Natural killer cell (primary cell): ENCODE data around the gene RAPGEF2. TPM values are rescaled to one million over a fixed set of nuclear protein-coding genes. Genes with fewer than 3 reads are reported as not detected.

ENCODE experiments used
- ATAC-seq, 3 donors: fragments of 150-1000 bp in 2 of 3; fragments of 200-7000 bp in 1 of 3; cut with Tn5 transposase; 1 replicate in 1 of 3; 2 replicates in 2 of 3; pipeline ENCODE4 v1.10.0; 2021; ENCODE audit warnings: mild to moderate bottlenecking in 2 of 3, moderate library complexity in 2 of 3
- DNase-seq, 2 donors: peaks; one replicate each; pipeline versions ENCODE4 v3.0.0 to v3.0.0-alpha.2; 2013 to 2021; ENCODE audit warnings: mixed read lengths in 1 of 2
- H3K27ac ChIP-seq: one replicate; pipeline ENCODE4 v1.5.1; 2013; ENCODE audit warnings: mild to moderate bottlenecking, low read length
- H3K27me3 ChIP-seq: one replicate; pipeline ENCODE4 v1.6.1; 2013; ENCODE audit warnings: low read length; ENCODE audit not compliant: control insufficient read depth, insufficient read depth
- H3K36me3 ChIP-seq: one replicate; pipeline ENCODE4 v1.6.1; 2013; ENCODE audit warnings: low read length; ENCODE audit not compliant: control insufficient read depth, insufficient read depth
- H3K4me1 ChIP-seq: one replicate; pipeline ENCODE4 v1.6.1; 2013; ENCODE audit warnings: low read length; ENCODE audit not compliant: control insufficient read depth, insufficient read depth
- H3K4me3 ChIP-seq: one replicate; pipeline ENCODE4 v1.5.1; 2013; ENCODE audit warnings: low read length
- H3K9me3 ChIP-seq: one replicate; pipeline ENCODE4 v1.6.1; 2013; ENCODE audit warnings: low read length; ENCODE audit not compliant: control insufficient read depth, insufficient read depth
- H3K27ac Mint-ChIP-seq, 2 donors: one replicate each; pipeline ENCODE4 v1.8.0; 2022; ENCODE audit warnings: mild to moderate bottlenecking in 2 of 2, mixed read lengths in 2 of 2, moderate library complexity in 1 of 2
- H3K27me3 Mint-ChIP-seq, 2 donors: one replicate each; pipeline ENCODE4 v1.8.0; 2022; ENCODE audit warnings: low read depth in 2 of 2, mixed read lengths in 2 of 2
- H3K36me3 Mint-ChIP-seq: one replicate; pipeline ENCODE4 v1.8.0; 2022; ENCODE audit warnings: mixed read lengths
- H3K4me1 Mint-ChIP-seq, 2 donors: one replicate each; pipeline ENCODE4 v1.8.0; 2022; ENCODE audit warnings: mixed read lengths in 2 of 2
- H3K4me3 Mint-ChIP-seq: one replicate; pipeline ENCODE4 v1.8.0; 2022; ENCODE audit warnings: mild to moderate bottlenecking, moderate library complexity, mixed read lengths
- H3K9me3 Mint-ChIP-seq, 2 donors: one replicate each; pipeline ENCODE4 v1.8.0; 2022; ENCODE audit warnings: mixed read lengths in 2 of 2
- CTCF ChIP-seq: fragments of 200-600 bp; IDR thresholded peaks from one replicate; pipeline ENCODE4 v1.8.0; 2022; ENCODE audit warnings: antibody characterized with exemption
- WGBS: methylation state at CpG from one replicate; pipeline ENCODE4 v1.1.7; 2013; ENCODE audit warnings: missing lambda C conversion rate; ENCODE audit not compliant: insufficient coverage; 5-methylcytosine and 5-hydroxymethylcytosine counted together
- intact Hi-C: fragments of 100-400 bp; cut with micrococcal nuclease; formaldehyde crosslinking; loops from one replicate; pipeline ENCODE4 v1.14.2; 2022
- total RNA-seq, 4 donors: library from RNA; stranded (reverse); fragments of 120-200 nt in 1 of 4; gene quantifications; one replicate each; pipeline versions ENCODE4 v1.2.3 to v1.2.4, GENCODE V29; 2013 to 2022

RAPGEF2 gene
- total RNA-seq, 3 donors from 2014 or later (not counting 1 experiment from before 2014, with no cell fraction given): 21.9 to 55.6 (median 27.6) TPM

DNA sequence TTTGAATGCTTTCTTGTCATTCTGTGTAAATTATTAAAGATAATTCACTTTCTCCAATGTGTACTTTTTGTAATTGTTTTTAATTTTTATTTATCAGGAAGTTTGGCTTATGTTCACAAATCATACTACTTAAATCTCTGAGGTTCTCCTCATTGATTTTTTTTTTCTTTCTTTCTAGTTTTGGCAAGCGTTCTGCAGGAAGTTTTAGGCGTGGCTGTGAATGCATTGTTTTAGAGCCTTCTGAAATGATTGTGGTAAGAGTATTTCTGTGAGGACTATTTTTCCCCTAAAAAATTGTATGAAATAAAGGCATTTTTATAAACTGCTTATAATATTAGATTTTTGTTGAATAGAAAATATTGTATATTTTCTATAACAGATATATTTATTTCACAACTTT, 135.8 kb downstream of the RAPGEF2 start:
- DNase-seq (no peak), ATAC-seq (no peak)
- Histone ChIP-seq H3K27ac (no peak overlapping the region), H3K36me3 (no peaks in the 10 kb centered on the region), H3K4me1 (no peaks in the 10 kb centered on the region), H3K4me3 (no peak overlapping the region), H3K9me3 (no peaks in the 10 kb centered on the region), H3K27me3 (no peaks in the 10 kb centered on the region)
- Mint-ChIP-seq H3K4me1 (peaks cover 0 to 15% of the 10 kb centered on the region in 2 donors), H3K4me3 (no peak overlapping the region), H3K9me3 (no peaks in the 10 kb centered on the region), H3K36me3 (no peaks in the 10 kb centered on the region), H3K27ac (no peak overlapping the region), H3K27me3 (no peaks in the 10 kb centered on the region)
- WGBS: no CpG with 5 or more reads among the region's 2 CpGs
- no peak for TF ChIP-seq CTCF
- intact Hi-C loops: no loop called here

DNA sequence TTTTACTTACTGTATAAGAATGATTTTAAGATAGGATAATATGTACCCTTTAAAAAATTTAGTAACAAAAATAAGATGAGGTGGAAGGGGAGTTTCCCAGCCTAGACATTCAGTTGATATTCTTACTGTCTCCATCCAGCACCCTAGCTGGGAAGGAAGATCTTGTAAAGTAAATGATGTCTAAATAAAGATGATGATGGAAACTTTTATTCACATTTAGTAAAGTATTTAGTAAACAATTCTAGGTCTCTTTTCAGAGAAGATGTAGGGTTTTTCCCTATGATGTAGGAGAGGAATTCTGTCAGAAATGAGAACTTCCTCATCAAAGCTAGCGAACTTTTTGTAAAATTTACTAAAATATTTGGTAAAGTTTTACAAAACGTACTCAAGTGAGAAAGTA, 136.8 kb downstream of the RAPGEF2 start:
- DNase-seq: no peak
- no peaks in the 10 kb centered on the region for H3K27me3 Mint-ChIP-seq
- H3K4me1 ChIP-seq: no peaks in the 10 kb centered on the region
- no peak for ATAC-seq
- no peaks in the 10 kb centered on the region for H3K9me3 Mint-ChIP-seq
- 88% methylated on average over 1 of the region's 2 CpGs for WGBS
- H3K4me3 Mint-ChIP-seq: no peak overlapping the region
- no peak for TF ChIP-seq CTCF
- no peak overlapping the region for H3K27ac Mint-ChIP-seq
- no peak overlapping the region for H3K27ac ChIP-seq
- no peaks in the 10 kb centered on the region for H3K9me3 ChIP-seq
- no peaks in the 10 kb centered on the region for H3K36me3 Mint-ChIP-seq
- H3K36me3 ChIP-seq: no peaks in the 10 kb centered on the region
- intact Hi-C loops: no loop called here
- peaks cover 0 to 15% of the 10 kb centered on the region in 2 donors for H3K4me1 Mint-ChIP-seq
- no peaks in the 10 kb centered on the region for H3K27me3 ChIP-seq
- no peak overlapping the region for H3K4me3 ChIP-seq

DNA sequence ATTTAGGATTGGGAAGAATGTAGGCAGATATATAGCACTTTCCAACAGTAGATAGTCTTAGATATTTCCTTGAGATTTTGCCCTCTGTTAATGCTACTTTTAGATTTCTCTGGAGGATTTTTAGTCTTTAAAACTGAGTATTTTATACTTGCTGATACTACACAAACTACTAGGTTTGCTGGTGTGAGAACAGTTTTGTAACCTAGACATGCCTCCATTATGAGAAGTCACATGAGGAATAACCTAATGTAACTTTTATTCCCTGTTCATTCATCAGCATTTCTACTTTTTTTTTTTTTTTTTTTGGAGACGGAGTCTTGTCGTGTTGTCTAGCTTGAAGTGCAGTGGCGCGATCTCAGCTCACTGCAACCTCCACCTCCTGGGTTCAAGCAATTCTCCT, 137.2 kb downstream of the RAPGEF2 start:
- H3K4me1 Mint-ChIP-seq: peaks cover 0 to 15% of the 10 kb centered on the region in 2 donors
- H3K27me3 Mint-ChIP-seq: no peaks in the 10 kb centered on the region
- intact Hi-C loops: no loop called here
- Histone ChIP-seq H3K27me3 (no peaks in the 10 kb centered on the region), H3K4me3 (no peak overlapping the region), H3K27ac (no peak overlapping the region), H3K36me3 (no peaks in the 10 kb centered on the region), H3K9me3 (no peaks in the 10 kb centered on the region), H3K4me1 (no peaks in the 10 kb centered on the region)
- H3K36me3 Mint-ChIP-seq: no peaks in the 10 kb centered on the region
- H3K4me3 Mint-ChIP-seq: no peak overlapping the region
- H3K9me3 Mint-ChIP-seq: no peaks in the 10 kb centered on the region
- WGBS: 100% methylated on average over 4 of the region's 4 CpGs
- H3K27ac Mint-ChIP-seq: no peak overlapping the region
- DNase-seq (no peak), ATAC-seq (no peak)
- TF ChIP-seq CTCF: no peak

DNA sequence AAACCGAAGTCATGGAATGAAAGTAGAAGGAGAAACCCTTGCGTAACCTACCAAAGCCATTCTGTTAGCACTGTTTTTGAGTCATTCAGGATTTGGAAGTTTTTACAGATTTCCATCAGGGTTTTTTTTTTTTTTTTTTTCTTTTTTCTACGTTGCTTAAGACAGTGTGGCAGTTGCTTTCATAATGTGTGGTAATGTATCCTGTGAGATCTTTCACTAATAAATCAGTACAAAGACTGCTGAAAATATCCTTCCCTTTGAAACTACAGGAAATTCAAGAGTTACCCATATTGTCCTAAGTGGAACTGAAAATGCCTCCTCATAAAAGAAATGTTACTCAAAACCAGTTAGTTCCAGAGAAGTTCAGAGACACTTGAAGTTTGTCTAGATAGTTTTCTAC, 137.8 kb downstream of the RAPGEF2 start:
- WGBS: 71% methylated on average over 1 of the region's 3 CpGs
- Histone ChIP-seq H3K27ac (no peak overlapping the region), H3K9me3 (no peaks in the 10 kb centered on the region), H3K4me3 (no peak overlapping the region), H3K4me1 (no peaks in the 10 kb centered on the region), H3K36me3 (no peaks in the 10 kb centered on the region), H3K27me3 (no peaks in the 10 kb centered on the region)
- no peak for TF ChIP-seq CTCF
- Mint-ChIP-seq H3K4me3 (no peak overlapping the region), H3K27me3 (no peaks in the 10 kb centered on the region), H3K9me3 (no peaks in the 10 kb centered on the region), H3K27ac (no peak overlapping the region), H3K36me3 (no peaks in the 10 kb centered on the region), H3K4me1 (peaks cover 0 to 15% of the 10 kb centered on the region in 2 donors)
- ATAC-seq: no peak
- no peak for DNase-seq
- intact Hi-C loops: no loop called here
